GM23338 (cell line): ENCODE measurements around the gene OLFML2B. TPM values are rescaled to one million over a fixed set of nuclear protein-coding genes. Genes with fewer than 3 reads are reported as not detected.

Source experiments
- ATAC-seq: fragments of 200-7000 bp; cut with Tn5 transposase; 3 replicates; pipeline ENCODE4 v1.9.1; 2020
- DNase-seq: peaks from one replicate; pipeline ENCODE4 v3.0.0-alpha.2; 2015; ENCODE audit warnings: low spot score
- H2AFZ ChIP-seq: fragments of 200-600 bp; sonication (generic); 2 replicates; pipeline ENCODE4 v1.8.0; 2016; ENCODE audit warnings: antibody characterized with exemption, mild to moderate bottlenecking, moderate library complexity
- H3F3A ChIP-seq: fragments of 200-600 bp; sonication (generic); replicated peaks from 2 replicates; pipeline ENCODE4 v1.8.0; 2017; ENCODE audit warnings: antibody characterized with exemption, mixed run types, low read depth
- H3K27ac ChIP-seq: fragments of 200-600 bp; sonication (generic); 2 replicates; pipeline ENCODE4 v1.6.1; 2016; ENCODE audit warnings: low read depth
- H3K27me3 ChIP-seq: fragments of 200-600 bp; sonication (generic); 2 replicates; pipeline ENCODE4 v1.8.0; 2016; ENCODE audit warnings: mild to moderate bottlenecking, mixed run types, moderate library complexity; ENCODE audit not compliant: insufficient read depth
- H3K36me3 ChIP-seq: fragments of 200-600 bp; sonication (generic); 2 replicates; pipeline ENCODE4 v1.8.0; 2016; ENCODE audit warnings: mild to moderate bottlenecking; ENCODE audit not compliant: insufficient read depth
- H3K4me1 ChIP-seq: fragments of 200-600 bp; sonication (generic); 2 replicates; pipeline ENCODE4 v1.8.0; 2016; ENCODE audit warnings: mild to moderate bottlenecking, moderate library complexity; ENCODE audit not compliant: insufficient read depth
- H3K4me2 ChIP-seq: fragments of 200-600 bp; sonication (generic); 2 replicates; pipeline ENCODE4 v1.7.1; 2017; ENCODE audit warnings: mixed run types
- H3K4me3 ChIP-seq: fragments of 200-600 bp; sonication (generic); 2 replicates; pipeline ENCODE4 v1.6.1; 2016; ENCODE audit warnings: mixed run types
- H3K79me2 ChIP-seq: fragments of 200-600 bp; sonication (generic); replicated peaks from 2 replicates; pipeline ENCODE4 v1.8.0; 2017; ENCODE audit warnings: mild to moderate bottlenecking; ENCODE audit not compliant: insufficient read depth
- H3K9me2 ChIP-seq: fragments of 200-600 bp; sonication (generic); 2 replicates; pipeline ENCODE4 v1.8.0; 2017; ENCODE audit not compliant: insufficient read depth
- H4K20me1 ChIP-seq: fragments of 200-600 bp; sonication (generic); replicated peaks from 2 replicates; pipeline ENCODE4 v1.8.0; 2017; ENCODE audit warnings: mild to moderate bottlenecking; ENCODE audit not compliant: insufficient read depth
- H3K27ac Mint-ChIP-seq: 2 replicates; pipeline ENCODE4 v1.8.0; 2020; ENCODE audit warnings: inconsistent platforms, mild to moderate bottlenecking, moderate library complexity, mixed read lengths
- H3K27me3 Mint-ChIP-seq: 3 replicates; pipeline ENCODE4 v1.8.0; 2022; ENCODE audit warnings: low read depth, mild to moderate bottlenecking, moderate library complexity, mixed read lengths, inconsistent platforms; ENCODE audit not compliant: insufficient read depth, poor library complexity
- H3K36me3 Mint-ChIP-seq: 3 replicates; pipeline ENCODE4 v1.8.0; 2021; ENCODE audit warnings: low read depth, mild to moderate bottlenecking, inconsistent platforms, moderate library complexity, mixed read lengths
- H3K4me1 Mint-ChIP-seq: 3 replicates; pipeline ENCODE4 v1.8.0; 2020; ENCODE audit warnings: mild to moderate bottlenecking, inconsistent platforms, mixed read lengths
- H3K4me3 Mint-ChIP-seq: 3 replicates; pipeline ENCODE4 v1.8.0; 2021; ENCODE audit warnings: moderate library complexity, mild to moderate bottlenecking, inconsistent platforms, mixed read lengths
- H3K9me3 Mint-ChIP-seq: 3 replicates; pipeline ENCODE4 v1.8.0; 2020; ENCODE audit warnings: moderate library complexity, mild to moderate bottlenecking, inconsistent platforms, mixed read lengths
- EZH2 ChIP-seq: fragments of 200-600 bp; sonication (generic); IDR thresholded peaks from one replicate; pipeline ENCODE4 v1.8.0; 2017; ENCODE audit warnings: antibody characterized with exemption, mild to moderate bottlenecking, low read depth; ENCODE audit not compliant: unreplicated experiment
- EZH2phosphoT487 ChIP-seq: fragments of 200-600 bp; sonication (generic); IDR thresholded peaks from one replicate; pipeline ENCODE4 v1.8.1; 2018; ENCODE audit warnings: antibody characterized with exemption; ENCODE audit not compliant: unreplicated experiment
- NANOG ChIP-seq: IDR thresholded peaks from 2 replicates; pipeline ENCODE4 v1.6.1; 2016; ENCODE audit warnings: antibody characterized with exemption, borderline replicate concordance
- POLR2AphosphoS5 ChIP-seq: IDR thresholded peaks from 2 replicates; pipeline ENCODE4 v1.6.1; 2016; ENCODE audit warnings: antibody characterized with exemption, low read depth
- STAT1 ChIP-seq: IDR thresholded peaks from one replicate; pipeline ENCODE4 v1.6.1; 2016; ENCODE audit warnings: antibody characterized with exemption; ENCODE audit not compliant: unreplicated experiment
- ZNF331 ChIP-seq: fragments of 250-450 bp; sonication (Bioruptor Pico); IDR thresholded peaks from 2 replicates; pipeline ENCODE4 v1.5.0; 2020; ENCODE audit warnings: low read depth, mild to moderate bottlenecking, moderate library complexity
- polyA plus RNA-seq: library from polyadenylated mRNA; unstranded; fragments of >200 nt; fragmentation: Nextera tagmentation; extraction: Ambion mirVana; gene quantifications from 2 replicates; pipeline ENCODE4 v1.2.1, GENCODE V29; 2016
- total RNA-seq: library from RNA; depleted of rRNA; stranded (reverse); fragments of >200 nt; shearing (Covaris generic); gene quantifications from 2 replicates; pipeline ENCODE4 v1.2.3, GENCODE V29; 2014
- TF ChIP-seq, protein P1 (sequence below): fragments of 250-450 bp; sonication (Bioruptor Pico); IDR thresholded peaks from 2 replicates; pipeline ENCODE4 v1.5.0; 2020; ENCODE audit warnings: mild to moderate bottlenecking, moderate library complexity
- TF ChIP-seq, protein P2 (sequence below): IDR thresholded peaks from 2 replicates; pipeline ENCODE4 v1.6.1; 2016; ENCODE audit warnings: antibody characterized with exemption
- TF ChIP-seq, protein P3 (sequence below), 2 experiments: fragments of 200-600 bp in 1 of 2; sonication (generic) in 1 of 2; conservative IDR thresholded peaks; 2 replicates each; pipeline versions ENCODE4 v1.5.1 to v1.6.1; 2016 to 2017; ENCODE audit warnings: antibody characterized with exemption in 2 of 2, low read depth in 2 of 2, mild to moderate bottlenecking in 2 of 2, moderate library complexity in 1 of 2

OLFML2B gene
- total and polyA plus RNA-seq, 2 experiments from 2014 or later = 2.9 to 4.3 TPM

DNA sequence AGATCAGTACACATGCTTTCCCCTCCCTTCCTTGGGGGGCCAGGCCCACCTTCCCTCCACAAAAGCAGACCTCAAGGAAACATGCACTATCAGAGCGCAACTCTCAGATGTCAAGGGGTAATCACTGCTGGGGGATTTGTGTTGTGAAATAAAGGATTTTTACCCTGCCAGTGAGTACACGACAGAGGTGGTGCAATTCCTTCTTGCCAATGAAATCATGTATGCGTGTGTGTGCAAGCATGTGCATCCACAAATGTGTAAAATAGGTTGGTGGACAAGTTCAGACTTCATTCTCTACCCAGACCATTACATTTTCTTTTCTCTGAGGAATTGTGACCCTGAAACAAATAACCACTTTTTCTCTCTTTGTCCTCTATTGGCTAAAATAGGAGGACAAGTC, 36.1 kb upstream of the OLFML2B start (continued):
- TF ChIP-seq, protein P1, sequence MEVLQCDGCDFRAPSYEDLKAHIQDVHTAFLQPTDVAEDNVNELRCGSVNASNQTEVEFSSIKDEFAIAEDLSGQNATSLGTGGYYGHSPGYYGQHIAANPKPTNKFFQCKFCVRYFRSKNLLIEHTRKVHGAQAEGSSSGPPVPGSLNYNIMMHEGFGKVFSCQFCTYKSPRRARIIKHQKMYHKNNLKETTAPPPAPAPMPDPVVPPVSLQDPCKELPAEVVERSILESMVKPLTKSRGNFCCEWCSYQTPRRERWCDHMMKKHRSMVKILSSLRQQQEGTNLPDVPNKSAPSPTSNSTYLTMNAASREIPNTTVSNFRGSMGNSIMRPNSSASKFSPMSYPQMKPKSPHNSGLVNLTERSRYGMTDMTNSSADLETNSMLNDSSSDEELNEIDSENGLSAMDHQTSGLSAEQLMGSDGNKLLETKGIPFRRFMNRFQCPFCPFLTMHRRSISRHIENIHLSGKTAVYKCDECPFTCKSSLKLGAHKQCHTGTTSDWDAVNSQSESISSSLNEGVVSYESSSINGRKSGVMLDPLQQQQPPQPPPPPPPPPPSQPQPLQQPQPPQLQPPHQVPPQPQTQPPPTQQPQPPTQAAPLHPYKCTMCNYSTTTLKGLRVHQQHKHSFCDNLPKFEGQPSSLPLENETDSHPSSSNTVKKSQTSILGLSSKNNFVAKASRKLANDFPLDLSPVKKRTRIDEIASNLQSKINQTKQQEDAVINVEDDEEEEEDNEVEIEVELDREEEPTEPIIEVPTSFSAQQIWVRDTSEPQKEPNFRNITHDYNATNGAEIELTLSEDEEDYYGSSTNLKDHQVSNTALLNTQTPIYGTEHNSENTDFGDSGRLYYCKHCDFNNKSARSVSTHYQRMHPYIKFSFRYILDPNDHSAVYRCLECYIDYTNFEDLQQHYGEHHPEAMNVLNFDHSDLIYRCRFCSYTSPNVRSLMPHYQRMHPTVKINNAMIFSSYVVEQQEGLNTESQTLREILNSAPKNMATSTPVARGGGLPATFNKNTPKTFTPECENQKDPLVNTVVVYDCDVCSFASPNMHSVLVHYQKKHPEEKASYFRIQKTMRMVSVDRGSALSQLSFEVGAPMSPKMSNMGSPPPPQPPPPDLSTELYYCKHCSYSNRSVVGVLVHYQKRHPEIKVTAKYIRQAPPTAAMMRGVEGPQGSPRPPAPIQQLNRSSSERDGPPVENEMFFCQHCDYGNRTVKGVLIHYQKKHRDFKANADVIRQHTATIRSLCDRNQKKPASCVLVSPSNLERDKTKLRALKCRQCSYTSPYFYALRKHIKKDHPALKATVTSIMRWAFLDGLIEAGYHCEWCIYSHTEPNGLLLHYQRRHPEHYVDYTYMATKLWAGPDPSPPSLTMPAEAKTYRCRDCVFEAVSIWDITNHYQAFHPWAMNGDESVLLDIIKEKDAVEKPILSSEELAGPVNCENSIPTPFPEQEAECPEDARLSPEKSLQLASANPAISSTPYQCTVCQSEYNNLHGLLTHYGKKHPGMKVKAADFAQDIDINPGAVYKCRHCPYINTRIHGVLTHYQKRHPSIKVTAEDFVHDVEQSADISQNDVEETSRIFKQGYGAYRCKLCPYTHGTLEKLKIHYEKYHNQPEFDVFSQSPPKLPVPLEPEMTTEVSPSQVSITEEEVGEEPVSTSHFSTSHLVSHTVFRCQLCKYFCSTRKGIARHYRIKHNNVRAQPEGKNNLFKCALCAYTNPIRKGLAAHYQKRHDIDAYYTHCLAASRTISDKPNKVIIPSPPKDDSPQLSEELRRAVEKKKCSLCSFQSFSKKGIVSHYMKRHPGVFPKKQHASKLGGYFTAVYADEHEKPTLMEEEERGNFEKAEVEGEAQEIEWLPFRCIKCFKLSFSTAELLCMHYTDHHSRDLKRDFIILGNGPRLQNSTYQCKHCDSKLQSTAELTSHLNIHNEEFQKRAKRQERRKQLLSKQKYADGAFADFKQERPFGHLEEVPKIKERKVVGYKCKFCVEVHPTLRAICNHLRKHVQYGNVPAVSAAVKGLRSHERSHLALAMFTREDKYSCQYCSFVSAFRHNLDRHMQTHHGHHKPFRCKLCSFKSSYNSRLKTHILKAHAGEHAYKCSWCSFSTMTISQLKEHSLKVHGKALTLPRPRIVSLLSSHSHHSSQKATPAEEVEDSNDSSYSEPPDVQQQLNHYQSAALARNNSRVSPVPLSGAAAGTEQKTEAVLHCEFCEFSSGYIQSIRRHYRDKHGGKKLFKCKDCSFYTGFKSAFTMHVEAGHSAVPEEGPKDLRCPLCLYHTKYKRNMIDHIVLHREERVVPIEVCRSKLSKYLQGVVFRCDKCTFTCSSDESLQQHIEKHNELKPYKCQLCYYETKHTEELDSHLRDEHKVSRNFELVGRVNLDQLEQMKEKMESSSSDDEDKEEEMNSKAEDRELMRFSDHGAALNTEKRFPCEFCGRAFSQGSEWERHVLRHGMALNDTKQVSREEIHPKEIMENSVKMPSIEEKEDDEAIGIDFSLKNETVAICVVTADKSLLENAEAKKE (CRISPR knock-in tag) = no peak
- no peak for TF ChIP-seq STAT1
- TF ChIP-seq, protein P2, sequence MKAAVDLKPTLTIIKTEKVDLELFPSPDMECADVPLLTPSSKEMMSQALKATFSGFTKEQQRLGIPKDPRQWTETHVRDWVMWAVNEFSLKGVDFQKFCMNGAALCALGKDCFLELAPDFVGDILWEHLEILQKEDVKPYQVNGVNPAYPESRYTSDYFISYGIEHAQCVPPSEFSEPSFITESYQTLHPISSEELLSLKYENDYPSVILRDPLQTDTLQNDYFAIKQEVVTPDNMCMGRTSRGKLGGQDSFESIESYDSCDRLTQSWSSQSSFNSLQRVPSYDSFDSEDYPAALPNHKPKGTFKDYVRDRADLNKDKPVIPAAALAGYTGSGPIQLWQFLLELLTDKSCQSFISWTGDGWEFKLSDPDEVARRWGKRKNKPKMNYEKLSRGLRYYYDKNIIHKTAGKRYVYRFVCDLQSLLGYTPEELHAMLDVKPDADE = no peak
- no peak for TF ChIP-seq EZH2
- TF ChIP-seq NANOG = no peak
- TF ChIP-seq, protein P3, sequence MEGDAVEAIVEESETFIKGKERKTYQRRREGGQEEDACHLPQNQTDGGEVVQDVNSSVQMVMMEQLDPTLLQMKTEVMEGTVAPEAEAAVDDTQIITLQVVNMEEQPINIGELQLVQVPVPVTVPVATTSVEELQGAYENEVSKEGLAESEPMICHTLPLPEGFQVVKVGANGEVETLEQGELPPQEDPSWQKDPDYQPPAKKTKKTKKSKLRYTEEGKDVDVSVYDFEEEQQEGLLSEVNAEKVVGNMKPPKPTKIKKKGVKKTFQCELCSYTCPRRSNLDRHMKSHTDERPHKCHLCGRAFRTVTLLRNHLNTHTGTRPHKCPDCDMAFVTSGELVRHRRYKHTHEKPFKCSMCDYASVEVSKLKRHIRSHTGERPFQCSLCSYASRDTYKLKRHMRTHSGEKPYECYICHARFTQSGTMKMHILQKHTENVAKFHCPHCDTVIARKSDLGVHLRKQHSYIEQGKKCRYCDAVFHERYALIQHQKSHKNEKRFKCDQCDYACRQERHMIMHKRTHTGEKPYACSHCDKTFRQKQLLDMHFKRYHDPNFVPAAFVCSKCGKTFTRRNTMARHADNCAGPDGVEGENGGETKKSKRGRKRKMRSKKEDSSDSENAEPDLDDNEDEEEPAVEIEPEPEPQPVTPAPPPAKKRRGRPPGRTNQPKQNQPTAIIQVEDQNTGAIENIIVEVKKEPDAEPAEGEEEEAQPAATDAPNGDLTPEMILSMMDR (conservative IDR thresholded peaks at IDR 0.05; ENCODE audit: low read depth in 2 of 2) = no peak

- Histone ChIP-seq H3K27ac (no peak overlapping the region), H3F3A (no peaks in the 10 kb centered on the region), H3K27me3 (no peaks in the 10 kb centered on the region), H3K4me3 (no peak overlapping the region), H3K4me1 (no peaks in the 10 kb centered on the region), H3K4me2 (no peak overlapping the region), H3K79me2 (no peaks in the 10 kb centered on the region), H3K9me2 (no peaks in the 10 kb centered on the region), H3K36me3 (no peaks in the 10 kb centered on the region), H2AFZ (no peak overlapping the region), H4K20me1 (no peaks in the 10 kb centered on the region)
- Mint-ChIP-seq H3K27me3 (peaks cover 3% of the 10 kb centered on the region), H3K9me3 (no peaks in the 10 kb centered on the region), H3K27ac (no peak overlapping the region), H3K4me1 (peaks cover 6% of the 10 kb centered on the region; the same call in 2 of the 3 replicates), H3K36me3 (no peaks in the 10 kb centered on the region), H3K4me3 (no peak overlapping the region)
- ATAC-seq (no peak), DNase-seq (no peak)
- TF ChIP-seq ZNF331 (CRISPR knock-in tag) (no peak), POLR2AphosphoS5 (no peak), EZH2phosphoT487 (no peak)
- TF ChIP-seq, protein P2 = no peak
- TF ChIP-seq, protein P3 (conservative IDR thresholded peaks at IDR 0.05; ENCODE audit: low read depth in 2 of 2) = no peak
These were observed 32.9 kb upstream of the OLFML2B start for GRCh38 chr1:162056579-162056978.
